Liver (tissue), 3 donors: Measurements from ENCODE around the gene CAVIN3.

ENCODE experiments used
- CTCF ChIP-seq: fragments of 150-350 bp; IDR thresholded peaks from 2 replicates; pipeline ENCODE4 v1.5.1; 2017; ENCODE audit warnings: improper control_type of control experiment, low read depth, low read length; ENCODE audit not compliant: missing input control
- FOXA1 ChIP-seq: IDR thresholded peaks from 2 replicates; pipeline ENCODE4 v1.6.1; 2016; ENCODE audit warnings: antibody characterized with exemption
- GABPA ChIP-seq, 2 donors: IDR thresholded peaks in 1 of 2; conservative IDR thresholded peaks in 1 of 2; 2 replicates each; pipeline ENCODE4 v1.6.1; 2016; ENCODE audit warnings: antibody characterized with exemption in 2 of 2, mild to moderate bottlenecking in 1 of 2, moderate library complexity in 1 of 2
- HNF4G ChIP-seq: IDR thresholded peaks from 2 replicates; pipeline ENCODE4 v1.6.1; 2016; ENCODE audit warnings: antibody characterized with exemption
- MAX ChIP-seq: IDR thresholded peaks from 2 replicates; pipeline ENCODE4 v1.6.1; 2016; ENCODE audit warnings: antibody characterized with exemption
- RAD21 ChIP-seq, 2 donors: IDR thresholded peaks; 2 replicates each; pipeline ENCODE4 v1.6.1; 2016; ENCODE audit warnings: antibody characterized with exemption in 2 of 2, mild to moderate bottlenecking in 2 of 2
- REST ChIP-seq: IDR thresholded peaks from 2 replicates; pipeline ENCODE4 v1.6.1; 2016; ENCODE audit warnings: antibody characterized with exemption, mild to moderate bottlenecking
- RXRA ChIP-seq, 2 donors: IDR thresholded peaks; 2 replicates each; pipeline ENCODE4 v1.6.1; 2017 to 2018; ENCODE audit warnings: antibody characterized with exemption in 2 of 2, mild to moderate bottlenecking in 1 of 2
- SP1 ChIP-seq: IDR thresholded peaks from 2 replicates; pipeline ENCODE4 v1.6.1; 2018; ENCODE audit warnings: antibody characterized with exemption, mild to moderate bottlenecking
- TAF1 ChIP-seq: conservative IDR thresholded peaks from 2 replicates; pipeline ENCODE4 v1.6.1; 2016; ENCODE audit warnings: antibody characterized with exemption, mild to moderate bottlenecking
- YY1 ChIP-seq: IDR thresholded peaks from 2 replicates; pipeline ENCODE4 v1.6.1; 2016; ENCODE audit warnings: antibody characterized with exemption, mild to moderate bottlenecking
- donor health status: healthy.
- donor health status: healthy.

DNA sequence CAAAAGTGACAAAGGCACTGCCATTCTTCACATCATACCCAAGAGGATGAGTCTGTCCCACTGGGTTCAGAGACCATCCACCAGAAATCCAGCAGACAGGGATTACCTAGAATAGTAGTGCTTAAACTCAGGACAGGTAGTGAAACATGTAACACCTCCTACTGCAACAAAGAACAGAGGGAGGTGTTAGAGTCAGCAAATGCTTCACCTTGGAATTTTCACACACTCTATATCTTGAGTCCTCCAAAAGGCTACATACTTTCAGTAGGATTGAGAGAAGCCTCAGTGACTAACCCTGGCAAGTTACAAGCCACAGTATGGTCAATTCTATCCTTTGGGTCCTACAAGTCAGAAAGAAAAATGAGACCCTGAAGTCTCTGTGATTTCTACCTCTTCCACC is 6.0 kb upstream of the CAVIN3 start:
- TF ChIP-seq CTCF (no peak), TAF1 (no peak), RAD21 (IDR thresholded peaks at IDR 0.05) (no peak), GABPA (IDR thresholded peaks at IDR 0.05 in 1 of 2, conservative IDR thresholded peaks at IDR 0.05 in 1 of 2) (no peak), HNF4G (no peak), RXRA (IDR thresholded peaks at IDR 0.05) (no peak), YY1 (no peak), REST (no peak), SP1 (no peak), FOXA1 (no peak), MAX (no peak)
